Activated gamma-delta T cell treated with Interleukin-2 at 50 U/mL for 16 hours (primary cell): ENCODE data around the gene C16orf90.
A peak's percentile ranks its signal among the peaks of the same experiment; 100 is the strongest.

ENCODE experiments used
- DNase-seq: peaks from one replicate; pipeline ENCODE4 v3.0.0-alpha.2; 2020

Gene C16orf90

DNA sequence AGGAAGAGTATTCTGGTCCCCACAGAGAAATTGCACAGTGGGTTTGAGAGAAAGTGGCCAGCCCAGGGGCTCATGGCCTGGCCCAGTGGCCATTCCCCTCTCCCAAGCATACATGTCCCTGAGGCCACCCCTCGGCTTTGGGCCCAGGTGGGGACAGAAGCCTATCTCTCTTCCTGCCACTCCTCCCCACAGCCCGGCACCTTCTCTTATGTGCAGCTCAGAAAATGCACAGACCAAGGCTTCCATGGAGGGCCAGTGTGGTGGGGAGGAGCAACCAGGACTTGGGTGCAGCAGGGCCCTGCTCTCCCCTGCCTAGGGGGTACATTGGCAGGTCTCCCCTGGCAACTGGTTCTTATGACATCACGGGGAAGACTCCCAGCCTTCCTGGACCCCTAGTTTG, at the start of gene C16orf90:
TSS of gene C16orf90 (minus strand) at position 314 of the 400 bp plus-strand sequence. CDS start at position 246, 68 bp downstream.
- DNase-seq, result no peak

DNA sequence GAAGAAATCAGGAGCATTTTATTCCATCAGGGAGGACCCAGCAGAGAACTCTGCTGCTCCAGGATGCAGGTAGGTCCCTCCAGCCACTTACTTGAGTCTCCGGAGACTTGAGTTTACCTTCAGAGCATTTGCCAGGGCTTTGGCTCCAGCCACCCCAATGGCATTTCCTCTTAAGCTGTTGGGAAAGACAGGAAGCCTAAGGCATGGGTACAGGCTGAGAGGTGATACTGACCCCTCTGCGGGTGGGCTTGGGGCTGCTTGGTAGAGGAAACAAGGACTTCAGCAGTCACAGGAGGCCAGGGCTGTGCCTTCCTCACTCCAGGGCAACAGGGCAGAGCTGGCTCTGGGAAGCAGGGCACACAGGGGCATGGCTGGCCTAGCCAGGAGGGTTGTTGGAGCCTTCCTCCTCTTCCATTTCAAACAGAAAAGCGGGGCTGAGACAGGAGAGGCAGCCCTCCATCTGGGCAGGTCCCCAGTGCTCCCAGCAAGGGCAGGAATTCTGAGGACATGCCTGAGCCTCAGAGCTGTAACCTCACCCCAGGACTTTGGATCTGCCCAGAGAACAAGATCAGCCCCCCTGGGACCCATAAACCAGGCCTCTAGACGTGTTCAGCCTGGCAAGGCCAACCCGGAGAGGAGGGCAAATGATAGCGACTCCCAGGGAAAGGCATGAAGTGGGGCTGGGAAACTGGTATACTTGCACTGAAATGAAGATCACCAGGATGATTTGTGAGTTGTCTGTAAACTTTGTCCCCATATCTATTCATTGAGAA, 47.5 kb upstream of the C16orf90 start:
- DNase-seq, result no peak

DNA sequence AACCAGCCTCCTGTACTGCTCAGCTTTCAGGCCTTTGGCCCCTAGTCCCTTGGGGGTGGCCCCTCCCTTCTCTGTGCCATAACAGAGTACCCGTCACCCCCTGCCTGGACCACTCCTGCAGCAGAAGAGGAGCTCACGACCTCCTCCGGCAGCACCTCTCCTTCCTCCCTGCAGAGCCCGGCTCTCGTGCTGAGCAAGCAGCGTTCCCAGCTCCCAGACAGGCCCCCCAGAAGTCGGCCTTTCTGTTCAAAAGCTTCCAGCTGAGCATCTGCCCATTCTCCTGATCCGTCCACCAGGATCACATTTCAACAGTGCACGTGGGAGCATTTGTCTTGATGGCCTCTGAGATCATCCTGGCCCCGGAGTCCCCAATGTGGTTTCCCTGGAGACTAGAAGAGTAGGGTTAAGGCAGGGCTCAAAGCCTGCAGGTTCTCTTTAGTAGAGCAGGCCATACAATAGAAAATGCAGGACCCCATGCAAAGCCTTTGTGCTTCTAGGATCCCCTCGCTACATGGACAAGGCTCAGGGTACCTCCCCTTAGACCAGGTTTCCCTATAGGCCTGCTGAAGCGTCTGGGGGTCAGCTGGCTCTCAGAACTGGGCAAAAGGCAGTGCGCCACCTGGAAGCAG, 46.4 kb upstream of the C16orf90 start:
- no peak for DNase-seq

DNA sequence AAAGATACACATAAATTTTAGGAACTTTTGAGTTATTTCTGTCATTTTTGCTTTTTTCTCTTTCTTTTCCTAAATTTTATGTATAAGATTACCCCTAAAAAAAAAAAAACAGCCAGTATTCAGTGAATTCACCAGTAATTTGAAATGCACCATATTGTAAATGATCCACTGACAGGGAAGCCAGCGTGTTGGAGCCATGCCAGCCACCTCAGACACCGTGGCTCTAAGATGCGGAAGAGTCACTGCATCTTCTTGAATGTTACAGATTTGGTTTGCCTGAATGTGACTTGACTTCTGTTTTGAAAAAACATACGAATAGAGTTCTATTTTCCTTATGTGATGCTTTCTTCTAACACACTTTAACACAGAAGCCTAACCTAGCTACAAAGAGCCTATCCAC, 42.9 kb upstream of the C16orf90 start:
- no peak for DNase-seq

DNA sequence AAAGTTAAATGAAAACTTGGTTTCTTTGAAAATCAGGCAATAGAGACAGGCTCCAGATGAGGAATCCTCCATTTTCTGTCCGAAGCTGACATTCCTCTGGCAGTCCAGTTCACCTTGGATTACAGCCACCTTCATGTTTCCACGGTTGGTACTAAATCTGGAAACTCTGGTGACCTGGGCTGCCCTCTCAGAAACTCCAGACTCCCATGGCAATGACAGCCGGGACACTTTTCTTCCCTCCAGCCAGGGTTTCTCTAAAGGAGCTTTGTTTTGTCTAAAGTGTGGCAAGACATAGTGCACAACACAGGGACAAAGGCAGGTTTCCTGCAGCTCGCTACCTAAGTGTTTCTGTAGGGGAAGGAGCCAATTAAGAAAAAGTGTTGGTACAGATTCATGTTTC, 41.6 kb upstream of the C16orf90 start:
- no peak for DNase-seq

- no peak for DNase-seq
Measured at GRCh38 chr16:3536271-3536731, 41.0 kb upstream of the C16orf90 start.

DNA sequence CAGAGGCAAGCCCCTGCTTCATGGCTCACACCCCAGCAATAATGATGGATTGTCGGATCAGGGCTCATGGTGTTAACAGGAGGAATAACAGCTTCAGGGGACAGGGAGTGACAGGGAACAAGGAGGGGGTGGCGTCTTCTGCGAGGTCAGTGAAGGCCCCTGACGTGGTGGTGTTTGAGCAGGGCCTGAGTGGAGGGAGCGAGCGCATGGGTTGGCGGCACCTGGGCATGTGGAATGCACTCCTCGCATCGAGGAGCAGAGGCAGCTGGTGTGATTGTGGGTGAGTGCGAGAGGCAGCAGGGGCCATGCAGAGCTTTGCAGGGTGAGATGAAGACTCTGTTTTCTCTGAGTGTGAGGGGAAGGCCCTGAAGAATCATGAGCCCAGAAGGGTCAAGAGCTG, 38.8 kb upstream of the C16orf90 start:
- no peak for DNase-seq

DNA sequence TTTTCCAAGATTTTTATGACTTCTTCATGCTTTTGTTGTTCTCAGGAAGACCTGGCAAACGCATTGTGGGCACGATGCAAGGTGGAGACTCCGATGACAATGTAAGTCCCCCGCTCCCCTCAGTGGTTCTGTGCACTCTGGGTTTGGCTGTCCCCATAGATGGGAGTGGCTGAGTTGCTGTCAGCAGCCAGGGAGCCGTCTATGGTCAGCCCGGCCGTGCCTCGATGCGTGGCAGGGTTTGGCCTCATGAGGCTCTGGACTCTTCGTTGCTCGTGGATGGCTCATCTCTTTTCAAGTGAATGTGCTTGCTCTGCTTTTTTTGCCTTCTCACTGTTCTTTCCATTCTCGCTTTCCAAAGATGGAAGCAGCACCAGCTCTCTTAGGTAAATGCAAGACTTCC, 37.5 kb upstream of the C16orf90 start:
- no peak for DNase-seq

DNA sequence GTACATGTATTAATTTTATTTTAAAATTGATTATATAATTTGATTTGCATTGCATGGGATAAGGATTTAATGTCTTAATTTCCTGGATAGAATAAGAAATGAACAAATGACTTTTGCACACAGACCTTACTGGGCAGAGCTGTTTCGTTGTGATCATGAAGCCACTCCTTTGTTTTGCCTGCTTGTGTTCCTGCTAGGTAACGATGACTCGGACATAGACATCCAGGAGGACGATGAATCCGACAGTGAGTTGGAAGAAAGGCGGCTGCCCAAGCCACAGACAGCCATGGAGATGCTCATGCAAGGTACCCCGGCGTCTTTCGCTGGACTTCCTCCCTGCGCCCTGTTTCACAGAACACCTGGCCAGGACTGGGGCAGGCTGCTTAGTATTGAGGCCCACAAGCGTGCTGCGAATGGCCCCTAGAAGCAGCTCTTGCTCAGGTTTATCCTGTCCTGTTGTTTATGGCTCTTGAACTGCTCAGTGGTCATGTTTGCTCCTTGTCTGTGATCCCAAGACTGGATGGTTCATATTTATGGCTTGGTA, 35.2 kb upstream of the C16orf90 start:
- DNase-seq, result no peak

DNA sequence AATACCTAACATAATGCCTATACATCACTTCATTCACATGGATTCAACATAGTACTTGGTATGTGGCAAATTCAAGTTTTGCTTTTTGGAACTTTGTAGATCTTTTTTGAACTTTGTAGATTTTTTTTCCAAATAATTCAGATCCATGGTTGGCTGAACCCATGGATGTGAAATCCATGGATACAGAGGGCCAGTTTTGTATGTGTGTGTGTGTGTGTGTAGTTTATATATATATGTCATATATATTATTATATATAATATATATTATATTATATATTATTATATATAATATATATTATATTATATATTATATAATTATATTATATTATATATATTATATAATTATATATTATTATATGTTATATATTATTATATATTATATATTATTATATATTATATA, 33.9 kb upstream of the C16orf90 start:
- no peak for DNase-seq

DNA sequence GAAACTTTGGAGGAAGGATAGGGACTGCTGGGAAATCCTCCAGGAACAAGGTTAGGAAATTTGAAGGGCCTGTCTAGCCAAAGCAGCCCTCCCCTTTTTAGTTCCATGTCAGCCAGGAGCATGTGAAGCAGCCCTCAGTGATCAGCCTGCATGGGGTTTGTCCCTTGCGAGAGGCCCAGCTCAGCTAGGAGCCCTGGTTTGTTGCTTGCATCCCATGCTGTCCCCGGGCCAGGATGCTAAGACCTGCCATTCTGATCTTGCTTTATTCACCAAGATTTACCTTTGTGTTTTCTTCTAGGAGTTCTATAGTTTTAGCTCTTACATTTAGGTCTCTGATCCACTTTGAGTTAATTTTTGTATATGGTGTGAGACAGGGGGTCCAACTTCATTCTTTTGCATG, 33.1 kb upstream of the C16orf90 start:
- DNase-seq, result no peak

- DNase-seq, result peak; percentile 45
Measured at GRCh38 chr16:3527216-3527829, 32.0 kb upstream of the C16orf90 start.

DNA sequence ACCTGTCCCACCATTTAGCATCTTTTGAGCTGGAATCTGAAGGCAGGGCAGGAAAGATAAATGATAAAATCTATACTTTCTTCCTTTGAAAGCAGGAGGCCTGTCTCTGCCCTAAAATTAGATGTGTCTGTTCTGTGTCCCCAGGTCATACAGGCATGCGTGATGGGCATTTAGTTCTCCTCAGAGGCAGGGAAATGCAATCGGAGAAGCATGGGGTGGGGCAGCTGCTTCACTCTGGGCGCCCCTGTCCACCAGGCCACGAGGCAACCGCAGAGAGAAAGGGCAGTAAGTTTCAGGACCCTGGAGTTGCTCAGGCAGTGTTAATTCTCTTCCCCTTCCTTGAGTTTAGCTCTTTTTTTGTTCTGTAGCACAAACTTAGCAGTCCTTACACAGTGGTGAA, 30.7 kb upstream of the C16orf90 start:
- DNase-seq, result no peak

DNA sequence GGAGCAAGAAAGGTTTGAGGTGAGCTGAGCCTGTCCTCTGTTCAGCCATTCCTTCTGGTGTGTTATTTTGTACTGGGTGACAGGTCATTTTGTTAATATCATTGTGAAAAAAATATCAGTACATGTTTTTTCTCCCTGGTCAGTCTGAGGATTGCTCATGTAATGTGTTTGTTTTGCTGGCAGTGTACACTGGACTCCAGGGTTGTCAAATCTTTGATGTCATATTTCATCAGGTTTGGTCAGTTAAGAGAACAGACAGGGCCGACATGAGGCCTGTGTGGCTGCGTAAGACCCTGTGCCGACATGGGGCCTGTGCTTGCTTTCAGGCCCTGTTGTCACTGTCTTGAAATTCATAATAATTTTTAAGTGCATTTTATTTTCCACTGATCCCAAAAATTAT, 28.0 kb upstream of the C16orf90 start:
- no peak for DNase-seq

DNA sequence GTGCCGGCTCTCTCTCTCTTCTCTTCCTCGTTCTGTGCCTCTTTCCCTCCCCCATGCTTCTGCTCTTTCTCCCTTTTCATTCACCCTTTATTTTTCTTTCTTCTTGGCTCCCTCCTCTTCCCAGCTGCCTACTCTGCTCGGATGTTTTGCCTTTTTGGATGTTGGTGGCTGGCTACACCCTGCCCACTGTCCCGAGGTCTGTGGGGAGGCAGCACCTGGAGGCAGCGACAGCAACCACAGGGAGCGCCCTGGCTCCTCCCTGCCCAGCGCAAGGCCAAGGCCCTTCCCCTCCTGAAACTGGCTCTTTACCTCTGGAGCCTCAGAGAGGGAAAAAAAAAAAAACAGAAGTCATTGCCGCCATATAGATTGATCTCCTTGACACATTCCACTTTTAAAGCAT, 25.6 kb upstream of the C16orf90 start:
- no peak for DNase-seq

- no peak for DNase-seq
Measured at GRCh38 chr16:3520413-3520812, 25.1 kb upstream of the C16orf90 start.

DNA sequence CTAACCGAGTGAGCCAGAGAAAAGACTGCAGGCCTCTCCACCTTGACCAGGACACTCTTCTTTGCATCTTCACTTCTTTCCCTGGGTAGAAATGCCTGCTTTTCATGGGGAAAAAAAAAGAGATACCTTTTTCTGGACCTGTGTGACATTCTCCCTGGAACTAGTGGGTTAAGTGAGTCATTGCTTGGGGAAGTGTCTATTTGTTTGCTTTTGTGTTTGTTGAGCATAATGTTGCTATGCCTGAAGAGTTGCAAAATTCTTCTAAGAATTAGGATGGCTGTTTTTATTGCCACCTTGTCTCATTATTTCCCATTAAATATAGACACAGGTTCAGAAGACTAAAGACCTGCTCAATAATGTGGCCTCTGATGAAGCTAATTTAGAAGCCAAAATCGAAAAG, 24.3 kb upstream of the C16orf90 start:
- DNase-seq, result no peak

DNA sequence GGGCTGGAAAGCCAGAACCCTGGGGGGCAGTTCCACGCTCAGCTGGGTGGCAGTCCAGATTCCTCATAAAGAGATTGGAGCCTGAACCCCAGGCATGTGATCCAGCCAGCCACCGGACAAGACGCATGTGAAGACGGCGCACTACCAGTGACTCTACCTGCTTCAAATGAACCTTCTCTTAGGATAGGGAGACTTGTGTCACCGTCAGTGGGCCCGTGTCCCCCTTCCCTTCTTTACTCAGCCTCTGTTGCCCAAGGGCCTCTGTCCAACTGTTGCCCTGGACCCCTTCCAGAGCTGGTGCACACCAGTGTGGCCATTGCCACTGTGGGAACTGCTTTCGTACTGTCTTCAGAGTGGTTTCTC, 23.7 kb upstream of the C16orf90 start:
- DNase-seq, result no peak

DNA sequence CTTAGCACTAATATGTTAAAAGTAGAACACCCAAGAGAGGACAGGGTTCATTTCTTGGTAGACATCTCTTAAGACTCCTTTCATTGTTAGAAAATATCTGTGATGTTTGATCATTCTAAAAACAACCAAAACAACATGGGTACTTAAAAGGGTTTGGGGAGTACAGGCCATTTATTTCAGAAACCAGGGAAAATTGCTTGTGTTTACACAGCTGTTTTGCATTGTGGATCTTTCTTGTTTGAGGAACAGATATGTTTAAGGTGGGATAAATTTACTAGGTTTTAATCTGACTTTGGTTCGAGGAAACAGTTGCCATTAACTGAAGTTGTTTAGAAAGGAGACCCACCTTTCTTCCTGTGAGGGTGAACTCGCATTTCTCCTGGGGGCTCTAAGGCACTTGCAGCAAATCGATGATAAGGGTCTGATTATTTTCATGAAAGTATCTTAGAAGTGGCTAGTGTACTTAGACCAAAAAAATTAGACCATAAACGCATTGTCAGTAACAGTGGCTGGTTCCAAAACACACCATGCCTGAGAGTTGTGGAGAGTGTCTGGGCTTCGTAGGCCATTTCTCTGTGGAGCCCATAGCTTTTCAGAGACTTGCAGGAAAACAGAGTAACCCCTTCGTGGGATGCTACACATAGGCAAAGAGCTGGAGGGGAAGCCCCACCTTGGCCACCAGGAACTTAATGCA, 23.1 kb upstream of the C16orf90 start:
- no peak for DNase-seq

DNA sequence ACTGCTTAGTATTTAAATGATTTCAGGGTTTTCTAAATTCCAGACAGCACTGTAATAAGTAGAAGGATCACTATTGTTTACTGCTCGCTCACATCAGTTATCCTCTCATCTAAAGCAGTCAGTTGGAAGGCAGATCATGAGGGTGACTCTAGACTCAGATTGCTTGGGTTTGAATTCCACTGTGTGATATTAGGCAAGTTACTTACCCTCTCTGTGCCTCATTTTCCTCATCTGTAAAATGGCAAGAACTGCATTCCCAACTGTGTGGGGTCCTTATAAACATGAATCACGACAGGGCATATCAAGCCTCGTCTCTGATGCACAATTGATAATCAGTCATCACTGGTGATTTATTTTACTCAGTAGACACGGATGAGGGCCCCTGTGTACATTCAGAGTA, 20.6 kb upstream of the C16orf90 start:
- no peak for DNase-seq

GRCh38 chr16:3514621-3515020, 19.3 kb upstream of the C16orf90 start:
- no peak for DNase-seq

DNA sequence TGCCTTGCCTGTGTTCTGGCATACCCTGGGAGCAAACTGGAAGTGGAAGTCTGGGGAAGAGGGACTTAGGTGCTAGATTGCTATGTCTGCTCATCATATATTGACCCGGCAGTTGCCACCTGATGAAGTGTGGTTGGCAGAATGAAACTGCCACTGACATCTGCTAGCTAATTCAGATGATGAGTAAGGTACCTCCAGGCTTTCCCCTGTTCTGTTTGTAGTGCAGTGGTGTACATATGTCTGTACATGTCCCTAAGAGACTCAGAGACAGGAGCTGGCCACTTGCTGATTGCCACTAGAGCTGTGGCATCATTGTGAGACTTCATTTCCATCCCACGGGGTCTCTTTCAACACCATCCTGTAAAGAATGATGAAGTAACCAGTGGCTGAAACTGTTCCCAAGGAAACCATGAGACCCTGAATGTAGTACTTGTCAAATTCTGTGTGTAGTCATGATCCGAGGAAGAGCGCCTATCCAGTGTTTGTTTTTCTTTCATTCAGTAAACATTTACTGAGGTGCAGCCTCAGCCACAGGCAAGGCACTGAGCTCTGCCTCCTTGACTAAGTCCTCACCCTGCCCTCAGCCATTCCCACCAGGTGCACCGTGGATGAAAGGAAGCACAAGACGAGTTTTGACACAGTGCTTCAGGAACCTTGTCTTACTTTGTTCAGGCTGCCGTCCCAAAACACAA, 18.7 kb upstream of the C16orf90 start:
- DNase-seq, result no peak
